ENCODE results near the gene AGFG1.

Gene AGFG1

DNA sequence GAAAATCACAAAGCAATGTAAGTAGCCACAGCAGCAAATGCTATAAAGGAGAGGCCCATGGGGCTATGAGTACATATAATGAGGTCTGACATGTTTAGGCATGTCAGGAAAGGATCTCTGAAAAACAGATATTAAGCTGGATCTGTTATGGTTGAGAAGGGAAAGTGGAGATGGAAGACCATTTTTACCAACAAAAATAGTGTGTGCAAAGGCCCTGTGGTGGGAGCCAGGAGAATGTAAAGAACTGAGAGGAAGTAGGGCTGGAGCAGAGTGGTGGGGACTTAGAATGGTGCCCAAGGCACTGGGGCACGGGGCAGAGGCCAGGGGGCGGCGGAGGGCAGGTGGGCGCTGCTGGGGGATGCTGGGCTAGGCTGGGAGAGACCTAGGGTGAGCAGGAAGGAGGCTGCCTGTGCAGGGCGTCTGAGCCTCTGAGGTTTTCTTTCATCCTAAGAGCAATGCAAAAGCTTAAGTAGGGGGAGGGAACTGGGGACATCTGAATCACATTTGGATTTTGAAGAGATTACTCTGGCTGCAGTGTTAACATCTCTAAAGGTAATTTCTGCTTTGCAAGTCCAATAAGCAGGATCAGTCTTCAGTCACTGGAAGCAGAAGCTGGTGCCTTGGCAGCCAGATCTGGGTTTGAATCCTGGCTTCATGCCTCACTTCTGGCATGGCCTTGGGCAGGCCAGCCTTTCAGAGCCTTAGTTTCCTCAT lies 4.9 kb upstream of the AGFG1 start:
- in situ Hi-C loops (cut with HindIII; ENCODE audit: low sequenced_read_pairs), result no loop called here
- H3K4me3 ChIP-seq (ENCODE audit: low read depth, low read length), result no peak overlapping the region
- no peak for TF ChIP-seq CTCF (IDR thresholded peaks at IDR 0.05; ENCODE audit: low read depth, low read length, missing control alignments)
- no peak for DNase-seq (ENCODE audit: low read depth)

DNA sequence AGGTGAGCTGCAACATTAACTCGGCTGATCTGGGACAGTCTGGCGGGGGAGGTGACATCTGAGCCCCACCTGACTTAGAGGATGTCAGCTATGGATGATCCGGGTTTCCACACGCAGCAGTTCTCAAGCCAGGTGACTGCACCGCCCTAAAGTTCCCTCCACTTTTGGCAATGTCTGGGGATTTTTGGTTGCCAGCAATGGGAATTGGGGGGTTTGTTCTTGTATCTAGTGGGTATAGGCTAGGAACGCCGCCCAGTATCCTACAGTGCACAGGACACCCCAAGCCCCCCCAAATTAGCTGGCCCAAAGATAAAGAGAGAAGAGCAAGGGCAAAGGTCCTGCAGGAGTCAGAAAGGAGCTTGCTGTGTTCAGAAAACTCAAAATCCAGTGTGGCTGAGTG lies 544 bp upstream of the AGFG1 start:
- in situ Hi-C loops (cut with HindIII; ENCODE audit: low sequenced_read_pairs), result no loop called here
- no peak for DNase-seq (ENCODE audit: low read depth)
- no peak overlapping the region for H3K4me3 ChIP-seq (ENCODE audit: low read depth, low read length)
- TF ChIP-seq CTCF (IDR thresholded peaks at IDR 0.05; ENCODE audit: low read depth, low read length, missing control alignments), result no peak

DNA sequence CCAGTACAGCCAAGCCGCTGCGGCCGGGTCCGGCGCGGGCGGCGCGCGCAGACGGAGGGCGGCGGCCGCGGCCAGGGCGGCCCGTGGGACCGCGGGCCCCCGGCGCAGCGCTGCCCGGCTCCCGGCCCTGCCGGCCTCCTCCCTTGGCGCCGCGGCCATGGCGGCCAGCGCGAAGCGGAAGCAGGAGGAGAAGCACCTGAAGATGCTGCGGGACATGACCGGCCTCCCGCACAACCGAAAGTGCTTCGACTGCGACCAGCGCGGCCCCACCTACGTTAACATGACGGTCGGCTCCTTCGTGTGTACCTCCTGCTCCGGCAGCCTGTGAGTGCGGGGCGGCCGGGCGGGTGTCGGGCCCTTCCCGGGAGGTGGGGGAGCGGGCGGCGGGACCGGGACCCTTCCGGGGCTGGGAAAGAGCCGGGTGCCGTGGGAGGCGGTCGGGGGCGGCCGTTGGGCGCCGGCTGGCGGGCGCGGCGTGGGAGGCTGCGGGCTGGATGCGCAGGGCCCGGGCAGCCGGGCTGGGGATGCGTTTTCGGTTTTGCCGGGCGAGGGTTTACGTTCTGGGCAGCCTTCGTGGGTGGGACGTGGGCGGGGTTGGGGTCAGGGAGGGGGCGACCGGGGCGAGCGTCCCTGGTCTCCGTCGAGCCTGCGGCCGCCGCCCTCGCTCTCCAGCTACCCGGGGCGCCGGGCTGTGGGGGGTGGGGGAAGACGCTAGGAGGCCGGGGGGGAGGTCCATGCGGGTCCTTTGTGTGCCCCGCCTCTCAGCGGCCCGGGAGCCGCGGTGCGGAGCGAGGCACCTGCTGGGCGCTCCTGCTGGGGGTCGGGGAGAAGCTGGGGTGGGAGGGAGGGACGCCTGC lies 537 bp downstream of the AGFG1 start:
- in situ Hi-C loops (cut with HindIII; ENCODE audit: low sequenced_read_pairs), result no loop called here
- no peak for TF ChIP-seq CTCF (IDR thresholded peaks at IDR 0.05; ENCODE audit: low read depth, low read length, missing control alignments)
- H3K4me3 ChIP-seq (ENCODE audit: low read depth, low read length), result peak overlapping the region; percentile 70
- no peak for DNase-seq (ENCODE audit: low read depth)

DNA sequence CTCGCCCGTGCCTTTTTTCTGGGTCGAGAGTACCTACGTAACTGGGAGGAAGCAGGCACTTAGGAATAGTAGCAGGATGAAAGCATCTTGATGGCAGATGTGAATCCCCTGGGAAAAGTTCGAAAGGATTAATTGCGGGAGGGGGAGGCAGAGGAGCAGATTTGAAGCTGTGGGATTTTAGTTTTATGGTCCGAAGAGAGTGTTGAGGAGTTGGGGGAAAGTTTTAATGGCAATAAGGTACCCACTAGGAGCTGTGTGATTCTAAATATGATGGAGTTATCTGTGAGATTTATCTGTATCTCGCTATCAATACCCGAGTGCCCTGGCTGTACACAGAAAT lies 1.1 kb downstream of the AGFG1 start:
- TF ChIP-seq CTCF (IDR thresholded peaks at IDR 0.05; ENCODE audit: low read depth, low read length, missing control alignments), result no peak
- peak overlapping the region; percentile 70 for H3K4me3 ChIP-seq (ENCODE audit: low read depth, low read length)
- in situ Hi-C loops (cut with HindIII; ENCODE audit: low sequenced_read_pairs), result no loop called here
- no peak for DNase-seq (ENCODE audit: low read depth)

DNA sequence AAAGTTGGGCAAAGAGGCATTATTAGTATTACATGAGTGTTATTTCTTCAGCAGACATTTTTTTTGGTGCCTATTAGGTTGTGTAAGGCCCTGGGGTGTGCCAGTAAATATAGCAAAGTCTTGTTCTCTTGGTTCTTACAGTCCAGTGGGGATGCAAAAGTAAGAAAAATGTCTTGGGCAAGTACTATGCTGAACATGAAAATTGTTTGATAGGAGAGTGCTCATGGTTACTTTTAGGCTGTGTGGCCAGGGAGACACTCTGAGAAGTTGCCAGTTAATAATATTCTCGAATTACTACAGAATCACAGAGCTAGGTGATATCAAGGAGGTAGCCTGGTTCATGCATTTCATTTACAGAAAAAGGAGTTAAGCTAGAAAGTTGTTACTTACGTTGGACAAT lies 1.9 kb downstream of the AGFG1 start:
- H3K4me3 ChIP-seq (ENCODE audit: low read depth, low read length), result no peak overlapping the region
- in situ Hi-C loops (cut with HindIII; ENCODE audit: low sequenced_read_pairs), result no loop called here
- no peak for DNase-seq (ENCODE audit: low read depth)

GRCh38 chr2:227474410-227474809 lies 2.5 kb downstream of the AGFG1 start:
- no peak for DNase-seq (ENCODE audit: low read depth)
- H3K4me3 ChIP-seq (ENCODE audit: low read depth, low read length), result no peak overlapping the region
- TF ChIP-seq CTCF (IDR thresholded peaks at IDR 0.05; ENCODE audit: low read depth, low read length, missing control alignments), result no peak
- in situ Hi-C loops (cut with HindIII; ENCODE audit: low sequenced_read_pairs), result no loop called here

More for the DNA sequence above, 1.9 kb downstream of the AGFG1 start:
- no peak for TF ChIP-seq CTCF (IDR thresholded peaks at IDR 0.05; ENCODE audit: low read depth, low read length, missing control alignments)

All from astrocyte of the cerebellum (primary cell).